Sigmoid colon (tissue), 7 donors: ENCODE measurements around the gene MPP1. TPM values are rescaled to one million over a fixed set of nuclear protein-coding genes. Genes with fewer than 3 reads are reported as not detected.

Source experiments
- DNase-seq: peaks from one replicate; pipeline ENCODE4 v3.0.0-alpha.2; 2019
- H3K27ac ChIP-seq, 4 donors: fragments of 200-600 bp; sonication (generic); one replicate each; pipeline ENCODE4 v1.5.1; 2016 to 2019; ENCODE audit warnings: mild to moderate bottlenecking in 1 of 4
- H3K27me3 ChIP-seq, 3 donors: fragments of 200-600 bp; sonication (generic); one replicate each; pipeline ENCODE4 v1.5.1; 2019; ENCODE audit warnings: mild to moderate bottlenecking in 1 of 3
- H3K36me3 ChIP-seq, 4 donors: fragments of 200-600 bp; sonication (generic); one replicate each; pipeline ENCODE4 v1.5.1; 2016 to 2019
- H3K4me1 ChIP-seq, 4 donors: fragments of 200-600 bp; sonication (generic); one replicate each; pipeline ENCODE4 v1.5.1; 2017 to 2019
- H3K4me3 ChIP-seq, 4 donors: fragments of 200-600 bp; sonication (generic); one replicate each; pipeline ENCODE4 v1.5.1; 2017 to 2019; ENCODE audit warnings: mild to moderate bottlenecking in 2 of 4, moderate library complexity in 1 of 4
- H3K9me3 ChIP-seq, 4 donors: fragments of 200-600 bp in 3 of 4; sonication (generic) in 3 of 4; one replicate each; pipeline versions ENCODE4 v1.5.1 to v1.6.1; 2013 to 2019
- CTCF ChIP-seq, 4 experiments: fragments of 450-650 bp in 3 of 4; fragments of 200-600 bp in 1 of 4; IDR thresholded peaks; one replicate each; pipeline ENCODE4 v1.5.1; 2016 to 2019; ENCODE audit warnings: antibody characterized with exemption in 4 of 4, mild to moderate bottlenecking in 3 of 4, moderate library complexity in 2 of 4
- EP300 ChIP-seq, 4 donors: sonication (generic); formaldehyde crosslinking; IDR thresholded peaks; one replicate each; pipeline ENCODE4 v1.6.1; 2017; ENCODE audit warnings: antibody characterized with exemption in 4 of 4
- POLR2A ChIP-seq, 2 donors: fragments of 450-650 bp; IDR thresholded peaks; one replicate each; pipeline ENCODE4 v1.6.1; 2016; ENCODE audit warnings: antibody characterized with exemption in 2 of 2, mild to moderate bottlenecking in 2 of 2, moderate library complexity in 2 of 2
- POLR2AphosphoS5 ChIP-seq, 4 donors: sonication (generic); formaldehyde crosslinking; IDR thresholded peaks; one replicate each; pipeline ENCODE4 v1.6.1; 2017; ENCODE audit warnings: antibody characterized with exemption in 4 of 4
- WGBS, 2 donors: extraction: QIAGEN DNeasy Blood & Tissue Kit; methylation state at CpG; one replicate each; pipeline ENCODE4 v1.1.7; 2013; 5-methylcytosine and 5-hydroxymethylcytosine counted together
- intact Hi-C: fragments of 100-400 bp; cut with DNase I; formaldehyde crosslinking; loops from one replicate; pipeline ENCODE4 v1.15.1; 2023
- polyA plus RNA-seq, 3 donors: library from polyadenylated mRNA; stranded (reverse); fragments of 200-250 nt; gene quantifications; one replicate each; pipeline ENCODE4 v1.2.3, GENCODE V29; 2013
- small RNA-seq, 3 donors: library from RNA; depleted of rRNA; stranded (forward); fragments of <200 nt; gene quantifications; one replicate each; pipeline ENCODE3, GENCODE V24; 2016
- total RNA-seq, 4 donors: library from RNA; depleted of rRNA; stranded (reverse); fragments of >200 nt; gene quantifications; one replicate each; pipeline ENCODE4 v1.1.0, GENCODE V29; 2016
- donor health status: healthy with polysubstance abuse.
- donor health status: Bipolar disorder and iron deficiency.
- donor health status: healthy.

MPP1 gene
- total and polyA plus RNA-seq, 7 donors: 16.4 to 36.7 (median 27.2) TPM

GRCh38 chrX:154731881-154732280 lies 73.4 kb downstream of the MPP1 start:
- Histone ChIP-seq H3K4me3 (no peak overlapping the region), H3K27me3 (no peaks in the 10 kb centered on the region), H3K4me1 (peaks cover 0 to 97% (median 91%) of the 10 kb centered on the region in 4 donors), H3K9me3 (no peaks in the 10 kb centered on the region), H3K36me3 (no peaks in the 10 kb centered on the region), H3K27ac (peak overlapping the region in 3 of 4 donors; percentile 81 to 83 (median 81))
- DNase-seq: no peak
- 84% methylated on average over 7 of the region's 7 CpGs for WGBS, 2 donors
- intact Hi-C loops: no loop called here
- TF ChIP-seq EP300 (IDR thresholded peaks at IDR 0.05) (no peak), POLR2AphosphoS5 (IDR thresholded peaks at IDR 0.05) (no peak), POLR2A (IDR thresholded peaks at IDR 0.05) (no peak), CTCF (IDR thresholded peaks at IDR 0.05) (no peak)

GRCh38 chrX:154731184-154731583 lies 74.1 kb downstream of the MPP1 start:
- peaks cover 0 to 95% (median 89%) of the 10 kb centered on the region in 4 donors for H3K4me1 ChIP-seq
- no peak for TF ChIP-seq POLR2A (IDR thresholded peaks at IDR 0.05)
- TF ChIP-seq CTCF (IDR thresholded peaks at IDR 0.05): no peak
- TF ChIP-seq POLR2AphosphoS5 (IDR thresholded peaks at IDR 0.05): no peak
- no peak for TF ChIP-seq EP300 (IDR thresholded peaks at IDR 0.05)
- no peak for DNase-seq
- no peaks in the 10 kb centered on the region for H3K36me3 ChIP-seq
- intact Hi-C loops: no loop called here
- peak overlapping the region; percentile 70 to 83 (median 80) for H3K27ac ChIP-seq
- WGBS, 2 donors: 82 to 88% methylated on average over 5 of the region's 5 CpGs
- H3K4me3 ChIP-seq: no peak overlapping the region
- no peaks in the 10 kb centered on the region for H3K9me3 ChIP-seq
- H3K27me3 ChIP-seq: no peaks in the 10 kb centered on the region

DNA sequence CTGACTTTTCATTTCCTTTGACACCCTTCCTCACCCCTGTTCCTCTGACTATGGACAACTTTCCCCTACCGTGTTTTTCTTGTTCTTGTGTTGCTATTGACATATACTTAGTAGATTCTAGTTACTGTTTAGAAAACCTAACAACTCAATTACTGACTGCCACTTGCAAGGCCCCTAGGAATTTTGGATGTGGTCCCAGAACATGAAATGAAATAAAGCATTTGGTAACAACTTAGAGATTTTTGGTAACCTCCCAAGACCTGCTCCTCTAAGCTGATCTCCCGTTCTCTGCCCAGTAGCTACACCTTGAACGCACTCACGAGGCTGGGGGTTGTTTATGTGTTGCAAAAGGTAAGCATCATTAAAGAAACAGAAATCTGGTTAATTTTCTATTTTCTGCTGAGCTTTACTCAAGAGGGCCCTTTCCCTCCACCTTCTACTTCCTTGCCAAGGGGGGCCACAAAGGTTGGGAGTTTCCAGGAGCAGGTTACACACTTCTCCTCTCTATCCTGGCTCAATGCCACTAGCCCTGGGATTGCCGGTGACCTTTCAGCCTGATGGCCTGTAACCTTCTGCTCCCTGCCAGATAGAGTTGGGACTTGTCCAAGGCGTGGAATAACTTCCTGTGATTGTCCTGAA lies 74.9 kb downstream of the MPP1 start:
- intact Hi-C loops: no loop called here
- no peak for DNase-seq
- no peak for TF ChIP-seq POLR2A (IDR thresholded peaks at IDR 0.05)
- peak in 1 of 4 donors; percentile 37 for TF ChIP-seq POLR2AphosphoS5 (IDR thresholded peaks at IDR 0.05)
- Histone ChIP-seq H3K36me3 (no peaks in the 10 kb centered on the region), H3K4me1 (peaks cover 0 to 87% (median 81%) of the 10 kb centered on the region in 4 donors), H3K4me3 (no peak overlapping the region), H3K27ac (peak overlapping the region; percentile 70 to 83 (median 80)), H3K27me3 (no peaks in the 10 kb centered on the region), H3K9me3 (no peaks in the 10 kb centered on the region)
- WGBS, 2 donors: 31 to 48% methylated on average over 6 of the region's 6 CpGs

DNA sequence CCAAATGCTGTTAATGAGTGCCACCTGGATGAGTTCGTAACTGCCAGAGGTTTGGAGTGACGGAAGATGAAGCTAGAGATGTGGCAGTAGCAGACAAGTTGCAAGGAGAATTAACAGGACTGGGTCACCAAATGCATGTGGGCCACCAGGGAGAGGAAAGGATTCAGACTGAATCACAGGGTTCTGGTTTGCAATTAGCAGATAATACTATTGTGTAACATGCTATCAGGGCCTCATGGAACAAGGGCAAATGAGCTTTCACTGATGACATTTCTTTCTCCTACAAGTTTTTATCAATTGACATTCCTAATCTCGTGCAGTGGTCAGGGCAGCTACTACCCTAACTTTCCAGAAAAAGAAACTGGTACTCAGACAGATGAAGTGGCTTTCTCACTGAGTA lies 75.8 kb downstream of the MPP1 start:
- Histone ChIP-seq H3K27me3 (no peaks in the 10 kb centered on the region), H3K4me3 (no peak overlapping the region), H3K9me3 (no peaks in the 10 kb centered on the region), H3K27ac (peak overlapping the region; percentile 70 to 83 (median 80)), H3K4me1 (peaks cover 0 to 79% (median 73%) of the 10 kb centered on the region in 4 donors), H3K36me3 (no peaks in the 10 kb centered on the region)
- TF ChIP-seq POLR2AphosphoS5 (IDR thresholded peaks at IDR 0.05): no peak
- TF ChIP-seq CTCF (IDR thresholded peaks at IDR 0.05): no peak
- TF ChIP-seq POLR2A (IDR thresholded peaks at IDR 0.05): no peak
- no peak for TF ChIP-seq EP300 (IDR thresholded peaks at IDR 0.05)
- WGBS, 2 donors: 90 to 92% methylated on average over 3 of the region's 3 CpGs
- intact Hi-C loops: no loop called here
- no peak for DNase-seq

Small RNA genes within 50 kb of the gene (small RNA-seq; reads per million reads assigned to genes)
- 0 reads per million in 3 donors for gene SNORA36A

Other genes starting within 250 kb of the MPP1 start
- under 1 TPM in 1 of 4 donors, not detected in 3; 0.54 TPM for gene CTAG1A, start 220.4 kb downstream of the MPP1 start, total RNA-seq
- not detected for gene CTAG1A, start 220.4 kb downstream of the MPP1 start, polyA plus RNA-seq
- gene CTAG1B, start 186.2 kb downstream of the MPP1 start, total RNA-seq: not detected
- not detected for gene CTAG1B, start 186.2 kb downstream of the MPP1 start, polyA plus RNA-seq
- not detected for gene CTAG2, start 151.9 kb downstream of the MPP1 start, total RNA-seq
- 1 to 10 TPM in 1 of 3 donors, not detected in 2; 3.0 TPM for gene CTAG2, start 151.9 kb downstream of the MPP1 start, polyA plus RNA-seq
- 1 to 10 TPM; 2.0 to 5.5 (median 4.1) TPM for gene GAB3, start 54.4 kb downstream of the MPP1 start, total RNA-seq
- gene GAB3, start 54.4 kb downstream of the MPP1 start, polyA plus RNA-seq: 1 to 10 TPM in 1 of 3 donors, under 1 TPM in 2; 0.46 to 2.5 (median 0.60) TPM
- gene DKC1, start 42.6 kb downstream of the MPP1 start, total RNA-seq: 10 to 100 TPM; 18.2 to 38.8 (median 19.2) TPM
- gene DKC1, start 42.6 kb downstream of the MPP1 start, polyA plus RNA-seq: 10 to 100 TPM; 19.7 to 47.5 (median 24.0) TPM
- gene SMIM9, start 29.2 kb upstream of the MPP1 start, total RNA-seq: 1 to 10 TPM in 1 of 4 donors, not detected in 3; 2.3 TPM
- not detected for gene SMIM9, start 29.2 kb upstream of the MPP1 start, polyA plus RNA-seq
- 1 to 10 TPM in 3 of 4 donors, not detected in 1; 3.6 to 4.1 (median 3.6) TPM for gene F8A1, start 80.9 kb upstream of the MPP1 start, total RNA-seq
- gene F8A1, start 80.9 kb upstream of the MPP1 start, polyA plus RNA-seq: 10 to 100 TPM; 16.2 to 22.2 (median 16.2) TPM
- gene F8, start 217.2 kb upstream of the MPP1 start, total RNA-seq: 10 to 100 TPM; 10.0 to 20.2 (median 12.9) TPM
- gene F8, start 217.2 kb upstream of the MPP1 start, polyA plus RNA-seq: 1 to 10 TPM; 2.4 to 3.7 (median 3.6) TPM
- 100 to 1,000 TPM in 1 of 4 donors, 10 to 100 TPM in 3; 83.1 to 101 (median 97.6) TPM for gene FUNDC2, start 221.4 kb upstream of the MPP1 start, total RNA-seq
- 100 to 1,000 TPM in 1 of 3 donors, 10 to 100 TPM in 2; 74.0 to 109 (median 76.3) TPM for gene FUNDC2, start 221.4 kb upstream of the MPP1 start, polyA plus RNA-seq